ENCODE data around the gene SLC38A1. TPM values are rescaled to one million over a fixed set of nuclear protein-coding genes. Genes with fewer than 3 reads are reported as not detected.

Gene SLC38A1
- total RNA-seq, result 38.2 and 41.9 TPM in 2 replicates

DNA sequence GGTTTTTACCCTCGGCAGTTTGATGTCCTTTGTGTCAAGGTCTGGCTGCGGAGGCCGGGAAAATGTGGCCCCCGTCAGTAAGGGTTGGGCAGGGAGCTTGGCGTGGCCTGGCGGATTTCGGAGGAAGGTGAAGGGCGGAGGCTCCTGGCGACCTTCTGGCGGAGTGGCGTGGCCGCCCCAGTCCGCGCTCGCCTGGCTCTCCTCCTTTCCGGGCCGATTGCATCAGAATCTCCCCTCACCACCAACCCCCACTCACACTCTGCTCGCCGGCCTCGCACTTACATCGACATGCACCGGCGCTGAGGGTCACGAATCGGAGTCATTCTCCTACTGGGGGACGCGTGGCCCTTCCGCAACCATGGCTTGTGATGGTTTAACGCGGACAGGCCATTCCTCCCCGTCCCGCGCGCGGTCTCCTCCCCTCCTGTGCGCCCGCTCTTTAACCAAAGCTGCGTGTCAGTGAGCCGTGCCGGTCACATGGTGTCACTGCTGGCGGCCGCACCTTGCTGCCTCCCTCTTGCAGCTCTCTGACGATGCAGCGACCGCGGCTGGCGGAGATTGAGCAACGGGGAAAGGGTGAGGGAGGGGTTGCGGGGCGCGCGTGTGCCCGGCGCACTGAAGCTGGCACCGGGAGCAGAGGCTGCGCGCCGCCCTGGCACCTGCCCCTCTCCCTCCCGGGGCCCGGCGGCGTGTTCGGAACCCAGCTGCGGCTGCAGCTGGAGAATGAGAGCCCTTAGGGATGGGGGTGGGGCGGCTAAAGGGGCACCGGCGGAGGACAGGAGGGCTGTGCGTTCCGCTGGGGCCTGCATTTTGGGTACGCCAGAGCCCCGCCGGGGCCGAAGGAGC, at the start of gene SLC38A1:
SLC38A1 (minus strand) TSS at position 461 of the 846 bp plus-strand sequence. CDS start 29,243 bp downstream, outside the sequence.

Other genes with a start within 250 kb of the SLC38A1 start
- gene SLC38A2, start 103.7 kb upstream of the SLC38A1 start, total RNA-seq, result 784 and 799 TPM in 2 replicates

Data from cardiac atrium fibroblast (primary cell).